A549 treated with Mapracorat at 1 μM for 4 hours (cell line): ENCODE results near the gene SLC40A1. TPM values are rescaled to one million over a fixed set of nuclear protein-coding genes. Genes with fewer than 3 reads are reported as not detected.

Source experiments
- total RNA-seq: library from RNA; stranded (reverse); fragments of 200-300 nt; extraction: Qiagen RNA extraction; gene quantifications from 5 replicates; pipeline ENCODE4 v1.2.3, GENCODE V29; 2022

SLC40A1 gene, protein sequence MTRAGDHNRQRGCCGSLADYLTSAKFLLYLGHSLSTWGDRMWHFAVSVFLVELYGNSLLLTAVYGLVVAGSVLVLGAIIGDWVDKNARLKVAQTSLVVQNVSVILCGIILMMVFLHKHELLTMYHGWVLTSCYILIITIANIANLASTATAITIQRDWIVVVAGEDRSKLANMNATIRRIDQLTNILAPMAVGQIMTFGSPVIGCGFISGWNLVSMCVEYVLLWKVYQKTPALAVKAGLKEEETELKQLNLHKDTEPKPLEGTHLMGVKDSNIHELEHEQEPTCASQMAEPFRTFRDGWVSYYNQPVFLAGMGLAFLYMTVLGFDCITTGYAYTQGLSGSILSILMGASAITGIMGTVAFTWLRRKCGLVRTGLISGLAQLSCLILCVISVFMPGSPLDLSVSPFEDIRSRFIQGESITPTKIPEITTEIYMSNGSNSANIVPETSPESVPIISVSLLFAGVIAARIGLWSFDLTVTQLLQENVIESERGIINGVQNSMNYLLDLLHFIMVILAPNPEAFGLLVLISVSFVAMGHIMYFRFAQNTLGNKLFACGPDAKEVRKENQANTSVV
- 1.8 to 2.1 TPM (median 2.0 TPM) in 5 replicates for total RNA-seq

DNA sequence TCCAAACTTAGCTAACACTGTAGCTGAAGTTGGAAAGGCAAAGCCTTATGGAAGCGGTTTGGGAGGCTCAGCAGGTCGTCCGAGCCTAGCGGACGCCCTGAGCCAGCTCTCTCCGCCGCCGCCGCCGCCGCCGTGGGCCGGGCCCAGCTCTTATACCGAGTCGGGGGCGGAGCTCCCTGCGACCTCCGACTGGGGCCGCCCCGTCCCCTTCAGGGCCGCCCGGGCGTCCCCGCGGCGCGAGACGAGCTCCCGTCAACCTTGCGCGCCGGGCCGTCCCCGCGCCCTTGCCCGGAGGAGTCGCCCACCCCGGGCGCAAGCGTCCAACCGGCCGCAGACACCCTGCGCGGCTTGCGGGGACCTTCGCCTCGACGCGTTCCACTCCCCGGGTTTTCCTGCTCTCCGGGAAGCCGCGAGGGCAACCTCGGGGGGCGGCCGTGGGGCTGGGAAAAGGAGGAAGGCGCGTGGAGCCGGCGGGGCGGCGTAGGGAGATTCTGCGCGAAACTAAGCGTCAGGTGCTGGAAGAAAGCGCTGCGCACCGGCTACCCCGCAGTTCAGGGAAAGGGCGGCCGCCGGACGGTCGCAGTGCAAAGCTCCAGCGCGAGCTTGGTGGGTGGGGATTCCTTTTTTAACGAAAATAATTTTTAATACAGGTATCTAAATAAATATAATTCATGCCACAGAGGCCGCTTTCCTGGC lies at the start of gene SLC40A1:
TSS of gene SLC40A1 (minus strand) at position 129 of the 696 bp plus-strand sequence. CDS start 326 bp downstream, outside the sequence.

Other genes with a start within 250 kb of the SLC40A1 start
- 34.1 to 59.3 TPM (median 38.7 TPM) in 5 replicates for gene WDR75, start 139.3 kb downstream of the SLC40A1 start, total RNA-seq
- gene ASNSD1, start 80.7 kb upstream of the SLC40A1 start, total RNA-seq = 31.1 to 35.5 TPM (median 35.0 TPM) in 5 replicates
- gene ANKAR, start 93.9 kb upstream of the SLC40A1 start, total RNA-seq = 0.64 to 1.9 TPM (median 1.5 TPM) in 5 replicates
- gene OSGEPL1, start 182.0 kb upstream of the SLC40A1 start, total RNA-seq = 3.5 to 4.7 TPM (median 4.2 TPM) in 5 replicates
- gene ORMDL1, start 203.6 kb upstream of the SLC40A1 start, total RNA-seq = 38.4 to 47.5 TPM (median 43.3 TPM) in 5 replicates
- gene PMS1, start 203.7 kb upstream of the SLC40A1 start, total RNA-seq = 6.5 to 8.7 TPM (median 7.1 TPM) in 5 replicates